Stimulated activated CD8-positive, alpha-beta memory T cell treated with anti-CD3 and anti-CD28 coated beads, Interleukin-4, amount 100 ng/mL, for 4 hours (primary cell): ENCODE measurements around the gene ZRANB1.

Source experiments
- DNase-seq, 2 donors: peaks; one replicate each; pipeline ENCODE4 v3.0.0-alpha.2; 2020; ENCODE audit warnings: low read depth in 2 of 2, low spot score in 1 of 2

ZRANB1 gene

DNA sequence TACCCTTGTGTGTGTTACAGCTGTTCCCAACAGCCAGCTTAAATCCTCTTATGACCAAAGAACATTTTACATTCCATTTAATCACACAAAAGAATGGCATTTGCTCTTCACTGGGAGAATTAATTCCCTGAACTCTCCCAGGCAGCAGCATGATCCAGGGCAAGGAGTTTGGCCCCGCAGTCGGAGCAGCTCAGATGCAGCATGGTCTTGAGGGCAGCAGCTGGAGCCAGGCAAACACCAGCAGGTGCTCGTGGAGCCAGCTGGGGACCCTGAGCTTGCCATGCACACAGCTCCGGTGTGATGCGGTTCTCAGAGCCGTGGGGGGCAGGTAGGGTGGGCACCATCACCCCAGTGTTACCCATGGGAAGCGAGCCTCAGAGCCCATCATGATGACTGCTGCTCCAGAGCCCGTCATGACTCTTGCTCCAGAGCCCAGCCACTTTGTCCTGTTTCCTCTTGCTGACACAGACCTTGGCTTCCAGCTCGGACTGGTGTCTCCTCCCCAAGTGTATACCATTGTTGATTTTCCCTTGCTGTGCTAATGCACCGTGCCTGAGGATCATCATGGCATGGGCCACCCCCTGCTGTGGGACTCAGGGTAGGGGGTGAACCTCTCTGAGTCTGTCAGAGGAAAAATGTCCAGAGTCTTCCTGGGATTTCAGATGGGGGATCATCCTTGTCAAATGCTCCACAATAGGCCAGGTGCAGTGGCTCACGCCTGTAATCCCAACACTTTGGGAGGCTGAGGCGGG lies 75.8 kb downstream of the ZRANB1 start:
- DNase-seq, result no peak

DNA sequence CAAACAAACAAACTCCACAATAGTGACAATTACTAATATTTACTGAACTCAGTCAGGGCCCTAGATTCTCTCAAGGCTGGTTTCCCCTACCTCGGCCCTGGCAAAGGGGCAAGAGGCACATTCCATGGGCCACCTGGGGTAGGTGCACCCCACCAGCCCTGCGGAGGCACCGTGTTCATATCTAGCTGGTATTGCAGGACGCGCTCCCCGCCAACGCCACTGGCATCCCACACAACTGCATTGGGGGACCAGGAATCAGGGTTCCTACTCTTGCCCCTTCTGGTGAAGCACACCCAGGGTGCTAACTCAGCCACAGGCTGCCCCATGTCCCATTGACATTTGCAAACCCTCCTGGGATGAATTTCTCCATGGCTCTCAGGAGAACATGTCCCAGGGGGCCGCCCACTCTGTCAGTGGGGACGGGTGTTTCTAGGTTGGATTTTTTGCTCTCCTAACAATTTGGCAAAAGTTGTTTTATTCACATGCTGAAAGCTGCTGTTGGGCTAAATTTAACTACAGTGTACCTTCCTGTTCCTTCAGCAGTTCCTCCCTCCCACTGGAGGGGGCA lies 76.7 kb downstream of the ZRANB1 start:
- no peak for DNase-seq

DNA sequence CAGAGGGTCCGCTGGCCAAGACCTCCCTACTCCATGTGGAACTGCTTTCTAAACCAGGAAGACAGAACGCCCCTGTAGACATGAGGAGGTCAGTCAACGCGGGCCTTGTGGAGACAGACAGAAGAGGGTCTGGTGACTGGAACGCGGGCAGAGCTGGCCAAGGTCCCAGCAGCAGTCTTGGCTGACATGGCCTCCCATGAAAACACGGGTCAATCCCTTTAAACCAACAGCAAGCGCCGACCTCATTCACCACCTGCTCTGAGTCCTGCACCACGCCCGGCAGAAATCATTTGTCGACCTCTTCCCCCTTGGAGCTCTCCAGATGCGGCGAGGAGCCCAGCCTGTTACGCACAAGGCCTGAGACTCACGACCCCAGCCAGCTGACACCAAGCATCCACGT lies 78.5 kb downstream of the ZRANB1 start:
- DNase-seq, result no peak

GRCh38 chr10:125020871-125021270 lies 78.9 kb downstream of the ZRANB1 start:
- no peak for DNase-seq

- no peak for DNase-seq
Measured at GRCh38 chr10:125021686-125022344, 79.9 kb downstream of the ZRANB1 start.

- no peak for DNase-seq
Measured at GRCh38 chr10:125022671-125023070, 80.7 kb downstream of the ZRANB1 start.

DNA sequence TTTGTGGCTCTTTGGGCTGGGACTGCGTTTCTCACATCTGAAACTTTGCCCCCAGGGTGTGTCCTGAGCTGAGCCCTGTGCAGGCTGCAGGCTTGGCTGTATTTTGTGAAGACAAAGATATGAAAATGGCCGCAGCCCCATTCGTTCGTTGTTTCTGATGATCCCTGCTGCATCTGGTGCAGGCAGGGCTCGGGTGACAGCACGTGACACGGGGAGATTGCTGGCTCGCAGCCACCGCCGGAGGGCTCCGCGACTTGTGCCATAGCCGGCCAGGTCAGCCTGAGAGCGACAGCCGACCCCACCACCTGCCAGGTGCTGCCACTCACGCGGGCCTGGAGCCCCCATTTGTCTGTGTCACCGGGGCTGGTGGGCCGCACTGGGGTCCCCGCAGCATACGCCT lies 81.3 kb downstream of the ZRANB1 start:
- no peak for DNase-seq

DNA sequence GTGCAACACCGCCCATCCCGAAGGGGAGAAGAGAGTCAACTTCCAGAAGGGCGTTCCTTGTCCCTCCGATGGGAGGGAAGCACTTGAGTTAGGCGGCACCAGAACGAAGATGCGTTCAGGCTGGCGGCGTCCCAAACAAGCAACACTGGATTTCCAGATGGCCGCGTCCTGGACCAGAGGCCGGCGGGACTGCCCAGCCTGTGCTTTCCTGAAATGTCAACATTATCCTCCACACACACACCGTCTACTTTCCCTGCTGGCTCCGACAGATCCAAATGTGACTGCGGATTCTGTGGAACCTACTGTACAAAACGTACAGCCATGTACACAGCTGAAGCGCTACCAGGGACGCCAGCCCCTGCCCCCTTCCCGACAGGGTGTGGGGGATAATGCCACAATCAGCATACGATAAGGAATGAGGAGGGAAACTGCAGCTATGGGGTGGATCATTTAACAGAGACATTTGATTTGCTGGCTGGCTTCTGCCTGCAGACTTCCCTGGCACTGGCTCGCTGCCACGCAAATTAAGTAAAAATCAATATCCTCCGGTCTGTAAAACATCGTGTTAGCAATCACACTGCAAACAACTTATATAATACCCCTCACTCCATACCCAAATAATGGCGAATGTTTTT lies 82.1 kb downstream of the ZRANB1 start:
- DNase-seq, result no peak

GRCh38 chr10:125024497-125025234 lies 82.7 kb downstream of the ZRANB1 start:
- DNase-seq, result no peak

GRCh38 chr10:125025341-125025740 lies 83.4 kb downstream of the ZRANB1 start:
- DNase-seq, result no peak

DNA sequence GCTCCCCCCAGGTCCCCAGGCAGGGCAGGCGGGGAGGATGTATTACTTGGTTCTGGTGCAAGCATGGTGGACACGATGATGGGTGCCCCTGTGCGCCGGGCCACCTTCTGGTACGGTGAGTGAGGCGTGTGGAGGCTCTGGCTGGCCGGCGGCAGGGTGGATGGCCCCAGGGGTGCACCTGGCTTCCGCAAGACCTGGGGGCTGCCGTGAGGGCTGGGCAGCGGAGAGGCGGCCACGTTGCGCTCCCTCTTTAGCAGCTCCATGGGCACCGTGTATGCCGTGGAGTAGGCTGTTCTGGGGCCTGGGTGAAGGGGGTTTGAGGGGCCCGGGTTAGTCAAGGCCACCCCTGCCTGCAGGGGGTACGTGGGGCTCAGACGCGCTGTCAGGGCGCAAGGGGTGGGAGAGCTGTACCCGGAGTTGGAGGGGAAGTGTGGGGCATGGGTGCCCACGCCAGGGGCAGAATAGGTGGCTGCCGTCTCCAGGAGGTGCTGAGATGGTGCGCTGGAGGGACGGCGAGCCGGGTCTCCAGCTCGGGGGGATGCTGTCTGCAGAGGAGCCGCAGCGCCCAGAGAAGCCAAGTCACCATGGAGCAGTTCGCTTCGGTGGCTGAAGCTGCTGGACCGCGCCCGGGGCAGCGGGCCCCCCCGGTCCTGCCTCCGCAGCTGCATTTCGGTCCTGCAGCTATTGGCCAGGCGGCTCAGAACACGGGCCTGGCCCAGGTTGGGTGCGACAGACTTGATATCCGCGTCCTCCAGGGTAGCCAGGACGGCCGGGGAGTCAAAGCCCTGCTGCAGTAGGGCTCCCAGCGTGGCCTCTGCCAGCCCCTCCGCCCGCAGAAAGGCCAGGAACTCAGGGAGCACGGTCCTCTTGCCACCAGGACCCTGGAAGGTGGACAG lies 84.4 kb downstream of the ZRANB1 start:
- DNase-seq, result no peak

DNA sequence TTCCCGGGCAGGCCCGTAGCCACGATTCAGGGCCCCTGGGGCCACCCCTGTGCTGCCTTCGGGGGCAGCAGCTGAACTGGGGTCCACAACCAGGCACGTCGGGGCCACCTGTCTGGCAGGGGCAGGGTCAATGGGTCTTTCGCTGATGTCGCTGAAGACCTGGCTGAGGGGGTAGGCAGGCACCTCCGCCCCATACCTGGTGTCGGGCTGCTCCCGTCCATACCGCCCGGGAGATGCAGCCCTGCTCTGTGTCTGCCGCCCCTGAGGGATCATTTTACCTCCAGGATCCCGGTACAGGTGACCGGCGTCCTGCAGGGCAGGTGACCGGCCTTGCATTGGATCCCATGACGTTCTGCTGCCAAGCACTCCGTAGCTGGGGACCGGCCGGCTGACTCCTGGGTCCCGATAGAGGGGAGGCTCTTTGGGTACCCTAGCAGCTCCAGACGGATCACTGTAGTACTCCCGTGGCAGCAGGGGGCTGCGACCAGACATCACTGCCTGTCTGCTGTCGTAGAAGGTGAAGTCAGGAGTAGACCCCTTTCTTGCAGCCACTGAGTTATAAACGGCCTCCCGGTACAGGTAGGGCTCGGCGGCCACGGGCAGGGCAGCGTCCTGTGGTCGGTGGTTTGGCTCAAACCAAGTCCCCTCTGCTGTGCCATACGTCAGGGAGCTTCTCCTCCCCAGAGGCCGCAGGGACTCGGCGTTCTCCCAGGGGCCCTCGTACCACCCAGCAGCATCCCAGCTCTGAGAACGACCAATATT lies 85.2 kb downstream of the ZRANB1 start:
- DNase-seq, result no peak

GRCh38 chr10:125027871-125028869 lies 86.2 kb downstream of the ZRANB1 start:
- DNase-seq, result no peak

DNA sequence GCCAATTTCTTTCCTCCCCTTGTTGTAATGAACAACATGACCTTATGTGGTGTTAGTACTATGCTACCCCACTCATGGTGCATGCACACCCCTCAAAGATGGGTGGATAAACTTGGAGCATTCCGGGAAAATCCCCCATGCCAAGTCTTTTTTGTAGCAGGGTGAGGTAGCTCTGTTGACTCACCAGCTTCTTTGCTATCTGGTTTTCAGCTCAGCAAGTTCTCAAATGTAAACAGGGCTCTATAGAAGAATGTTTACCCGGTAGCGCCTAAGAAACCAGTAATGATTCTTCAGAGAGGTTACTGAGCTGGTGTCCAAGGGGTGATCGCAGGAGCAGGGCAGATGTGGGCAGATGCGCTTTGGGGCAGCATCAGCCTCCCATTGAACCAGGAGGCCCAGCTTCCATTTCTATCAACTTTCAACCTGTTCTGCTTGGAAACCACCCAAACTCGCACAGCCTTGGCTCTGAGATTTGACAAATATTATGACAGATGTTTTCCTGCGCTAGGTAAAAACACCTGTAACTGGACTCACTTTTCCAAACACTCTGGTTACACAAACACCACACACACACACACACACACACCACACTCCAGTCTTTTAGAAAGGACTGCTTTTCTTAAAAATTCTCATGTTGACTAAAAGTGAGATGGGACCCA lies 87.8 kb downstream of the ZRANB1 start:
- no peak for DNase-seq

DNA sequence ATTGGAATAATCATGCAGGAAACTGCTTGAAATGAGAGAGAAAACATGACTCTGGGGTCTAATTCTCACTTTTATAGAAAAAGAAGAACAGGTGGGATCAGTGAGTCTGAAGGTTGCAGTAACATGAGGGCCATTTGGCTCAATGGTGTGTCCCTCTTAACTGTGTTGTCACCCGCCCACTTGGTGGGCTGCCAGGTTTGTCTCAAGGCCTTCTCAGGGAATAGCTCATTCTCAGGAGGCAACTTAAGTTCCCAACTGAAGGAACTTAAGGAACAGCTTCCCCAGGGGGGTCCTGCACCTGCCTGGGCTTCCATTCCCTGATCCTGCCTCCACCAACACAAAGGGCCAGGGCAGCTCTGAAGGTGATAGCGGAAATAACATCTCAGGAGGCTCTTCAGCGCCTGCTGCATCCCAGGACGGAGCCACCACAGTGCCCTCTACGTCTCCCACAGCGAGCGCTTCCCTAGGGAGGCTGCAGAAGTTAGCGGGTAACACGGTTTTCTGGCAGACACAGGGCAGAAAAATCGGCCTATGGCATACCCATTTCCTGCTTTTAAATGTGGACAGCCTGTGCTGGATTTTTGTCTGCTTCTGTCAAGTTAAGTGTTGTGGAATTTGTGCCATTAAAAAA lies 88.8 kb downstream of the ZRANB1 start:
- DNase-seq, result no peak

DNA sequence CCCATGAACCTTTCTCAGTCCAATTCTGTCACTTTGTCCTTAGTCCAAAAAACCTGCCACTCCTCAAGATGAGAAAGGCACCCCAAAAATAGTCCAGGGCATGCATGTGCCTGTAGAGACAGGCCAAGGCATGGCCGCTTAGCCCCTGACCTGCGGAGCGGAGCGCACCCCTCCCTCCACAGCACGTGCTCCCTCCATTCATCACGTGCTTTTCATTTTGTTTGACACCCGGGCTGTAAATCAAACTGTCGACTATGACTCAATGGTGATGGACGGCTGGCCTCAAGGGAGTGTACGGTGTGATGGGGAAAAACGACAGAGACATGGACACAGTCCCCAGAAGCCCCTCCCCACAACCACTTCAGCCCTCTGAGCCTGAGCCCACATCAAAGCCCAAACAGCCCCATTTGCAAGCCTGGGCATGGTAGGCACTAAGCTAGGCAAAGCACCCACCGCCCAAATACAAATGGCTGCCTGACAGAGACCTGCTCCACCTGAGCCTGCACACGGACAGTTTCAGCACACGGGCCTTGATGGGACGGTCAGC lies 90.6 kb downstream of the ZRANB1 start:
- DNase-seq, result no peak
